ENCODE results near the gene ALOX5AP.

Gene ALOX5AP

GRCh38 chr13:30796631-30797601, 61.6 kb downstream of the ALOX5AP start:
- TF ChIP-seq CTCF (IDR thresholded peaks at IDR 0.05; ENCODE audit: control extremely low read depth, extremely low read depth, low read depth, missing control alignments): no peak
- DNase-seq (ENCODE audit: extremely low spot score): peak; percentile 53
- ChIA-PET CTCF (interaction anchor here (0.8 to 3.8 kb wide), 11 partner anchors 7 to 664 kb away, joined by 3 to 29 read pairs (median 4); no protein-coding TSS in a partner anchor), POLR2A (no interaction called here)

GRCh38 chr13:30797847-30798535, 62.6 kb downstream of the ALOX5AP start:
- CTCF ChIA-PET: interaction anchor here (0.6 to 3.8 kb wide), 6 partner anchors 6 to 216 kb away, joined by 3 to 29 read pairs (median 4); no protein-coding TSS in a partner anchor
- TF ChIP-seq CTCF (IDR thresholded peaks at IDR 0.05; ENCODE audit: control extremely low read depth, extremely low read depth, low read depth, missing control alignments): no peak
- POLR2A ChIA-PET: no interaction called here
- no peak for DNase-seq (ENCODE audit: extremely low spot score)

- POLR2A ChIA-PET: no interaction called here
- no peak for DNase-seq (ENCODE audit: extremely low spot score)
- TF ChIP-seq CTCF (IDR thresholded peaks at IDR 0.05; ENCODE audit: control extremely low read depth, extremely low read depth, low read depth, missing control alignments): no peak
- CTCF ChIA-PET: interaction anchor here (1.6 to 2.5 kb wide), 2 partner anchors 11 to 67 kb away, joined by 4 to 12 read pairs; no protein-coding TSS in a partner anchor
Observed at GRCh38 chr13:30798776-30799355, 63.5 kb downstream of the ALOX5AP start.

- CTCF ChIA-PET: interaction anchor here (1.6 to 2.5 kb wide), 2 partner anchors 11 to 66 kb away, joined by 4 to 12 read pairs; no protein-coding TSS in a partner anchor
Observed at GRCh38 chr13:30799356-30799824, 64.0 kb downstream of the ALOX5AP start.

GRCh38 chr13:30800107-30800506, 64.8 kb downstream of the ALOX5AP start:
- no peak for TF ChIP-seq CTCF (IDR thresholded peaks at IDR 0.05; ENCODE audit: control extremely low read depth, extremely low read depth, low read depth, missing control alignments)
- ChIA-PET CTCF (interaction anchor here (2.5 kb wide), 1 partner anchor 12 kb away, joined by 12 read pairs; no protein-coding TSS in a partner anchor), POLR2A (no interaction called here)
- DNase-seq (ENCODE audit: extremely low spot score): no peak

More at GRCh38 chr13:30799356-30799824, 64.0 kb downstream of the ALOX5AP start:
- no peak for DNase-seq (ENCODE audit: extremely low spot score)
- POLR2A ChIA-PET: no interaction called here
- no peak for TF ChIP-seq CTCF (IDR thresholded peaks at IDR 0.05; ENCODE audit: control extremely low read depth, extremely low read depth, low read depth, missing control alignments)

- DNase-seq (ENCODE audit: extremely low spot score): no peak
- ChIA-PET POLR2A (no interaction called here), CTCF (interaction anchor here (0.6 to 3.7 kb wide), 15 partner anchors 7 to 449 kb away, joined by 3 to 29 read pairs (median 5); no protein-coding TSS in a partner anchor)
- TF ChIP-seq CTCF (IDR thresholded peaks at IDR 0.05; ENCODE audit: control extremely low read depth, extremely low read depth, low read depth, missing control alignments): no peak
Observed at GRCh38 chr13:30802501-30802900, 67.2 kb downstream of the ALOX5AP start.

Measured in GM10248 (cell line).